ENCODE data around the gene MPZL2.

MPZL2 gene

DNA sequence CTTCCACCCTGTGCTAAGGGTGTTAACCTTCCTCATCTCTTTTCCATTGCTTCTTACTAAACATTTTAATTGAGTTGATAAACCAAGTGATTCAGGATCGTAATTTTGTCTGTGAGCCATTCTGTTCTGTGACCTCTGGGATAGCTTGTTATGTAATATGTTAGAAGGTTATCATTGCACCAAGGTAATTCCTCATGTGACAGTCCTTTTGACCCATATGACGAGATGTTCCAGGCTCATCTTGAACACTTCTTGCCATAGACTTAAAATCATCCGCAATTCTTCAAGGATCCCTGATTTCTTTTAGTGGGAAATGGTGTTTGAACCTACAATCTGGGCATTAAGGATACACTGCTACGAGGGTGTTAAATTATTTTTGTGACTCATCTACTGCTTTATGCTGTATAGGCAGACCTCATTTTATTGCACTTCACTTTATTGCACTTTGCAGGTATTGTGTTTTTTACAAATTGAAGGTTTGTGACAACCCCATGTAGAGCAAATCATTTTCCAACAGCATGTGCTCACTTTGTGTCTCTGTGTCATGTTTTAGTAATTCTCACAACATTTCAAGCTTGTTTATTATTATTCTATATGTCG, 19.0 kb upstream of the MPZL2 start:
- no peak for DNase-seq (ENCODE audit: low read depth)

DNA sequence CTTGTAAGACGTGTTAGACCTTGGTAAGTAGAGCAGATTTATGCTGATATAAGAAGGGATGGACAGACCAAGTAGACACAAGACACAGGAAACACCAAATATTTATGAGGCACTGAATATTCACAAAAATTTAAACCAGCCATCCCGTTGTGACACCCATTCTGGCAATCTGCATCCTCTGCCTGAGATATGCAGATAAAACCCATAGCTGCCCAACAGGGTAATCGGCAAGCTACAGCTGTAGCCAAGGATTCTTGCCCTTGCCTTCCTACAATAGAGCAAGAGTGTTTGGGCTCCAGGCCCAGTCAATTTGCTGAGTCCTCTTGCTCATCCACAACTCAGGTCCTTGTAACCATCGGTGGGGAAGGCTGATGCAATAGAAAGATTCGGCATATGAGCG, 18.5 kb upstream of the MPZL2 start:
- no peak for DNase-seq (ENCODE audit: low read depth)

DNA sequence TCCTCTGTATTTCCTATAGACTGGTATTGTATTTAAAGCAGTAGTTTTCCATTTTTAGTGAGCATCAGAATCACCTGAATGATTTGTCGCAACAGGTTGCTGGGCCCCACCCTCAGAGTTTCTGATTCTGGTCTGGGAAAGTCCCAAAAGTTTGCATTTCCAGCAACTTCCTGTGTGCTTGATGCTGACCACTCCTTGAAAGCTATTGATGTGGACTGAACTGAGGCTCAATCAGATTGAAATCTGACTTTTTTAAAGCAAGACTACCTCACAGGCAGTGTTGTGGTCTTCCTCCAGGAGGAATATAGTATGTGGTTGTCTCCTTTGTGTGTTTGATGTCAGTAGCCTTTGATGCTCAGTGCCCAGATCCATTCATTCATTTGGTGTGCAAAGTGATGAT, 17.2 kb upstream of the MPZL2 start:
- DNase-seq (ENCODE audit: low read depth), result no peak

DNA sequence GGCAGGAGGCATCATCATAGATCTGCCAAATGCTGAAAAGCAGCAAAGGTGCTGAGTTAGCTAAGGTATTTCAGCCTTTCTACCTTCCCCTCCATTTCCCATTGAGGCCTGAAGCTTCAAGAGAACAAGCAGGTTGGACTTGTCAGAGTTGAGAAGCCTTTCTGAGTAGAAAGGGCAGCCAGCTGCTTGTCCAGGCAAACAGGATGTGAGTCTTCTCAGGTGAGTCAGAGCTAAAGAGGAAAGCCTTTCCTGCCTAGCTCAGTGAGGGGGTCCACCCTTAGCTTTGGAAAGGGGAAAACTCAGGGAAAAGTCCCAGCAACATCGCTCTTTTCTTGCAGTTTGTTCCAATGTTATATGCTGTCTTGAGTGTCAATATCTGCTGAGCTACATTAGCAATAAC, 13.2 kb upstream of the MPZL2 start:
- no peak for DNase-seq (ENCODE audit: low read depth)

DNA sequence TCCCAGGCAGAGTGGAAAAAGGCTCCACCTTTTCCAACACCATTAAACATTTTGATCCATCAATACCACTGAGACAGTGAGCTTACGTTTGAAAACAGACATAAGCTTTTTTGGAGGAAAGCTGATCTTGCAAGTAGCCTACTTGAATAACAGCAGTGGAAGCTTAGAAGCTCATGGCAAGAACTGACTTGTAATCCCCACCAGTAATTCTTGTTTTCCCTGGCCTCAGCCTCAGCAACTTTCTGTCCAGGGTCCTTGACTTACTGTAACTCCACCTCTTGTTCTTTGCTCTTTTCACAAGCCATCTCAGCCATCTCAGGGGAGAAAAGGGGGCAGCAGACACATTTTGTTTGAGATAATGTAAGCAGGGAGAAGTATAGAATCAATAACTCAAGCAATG, 12.3 kb upstream of the MPZL2 start:
- DNase-seq (ENCODE audit: low read depth), result no peak

DNA sequence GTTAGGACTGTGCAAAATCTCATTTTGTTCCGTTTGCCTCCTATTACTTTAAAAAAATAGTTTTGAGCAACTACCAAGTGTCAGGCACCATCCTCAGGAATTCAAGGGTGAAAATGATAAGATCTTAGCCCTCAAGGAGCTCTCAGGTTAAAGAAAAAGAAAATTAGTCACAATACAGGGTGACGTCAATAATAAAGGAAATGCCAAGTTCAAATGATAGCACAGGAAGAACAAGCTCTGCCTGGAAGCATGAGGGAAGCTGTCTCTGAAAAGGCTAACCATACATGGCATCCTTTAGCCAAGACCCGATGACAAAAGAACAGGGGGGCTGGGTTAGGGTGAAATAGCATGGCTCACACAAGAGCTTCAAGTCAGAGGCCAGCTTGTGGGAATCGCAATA, 11.1 kb upstream of the MPZL2 start:
- no peak for DNase-seq (ENCODE audit: low read depth)

DNA sequence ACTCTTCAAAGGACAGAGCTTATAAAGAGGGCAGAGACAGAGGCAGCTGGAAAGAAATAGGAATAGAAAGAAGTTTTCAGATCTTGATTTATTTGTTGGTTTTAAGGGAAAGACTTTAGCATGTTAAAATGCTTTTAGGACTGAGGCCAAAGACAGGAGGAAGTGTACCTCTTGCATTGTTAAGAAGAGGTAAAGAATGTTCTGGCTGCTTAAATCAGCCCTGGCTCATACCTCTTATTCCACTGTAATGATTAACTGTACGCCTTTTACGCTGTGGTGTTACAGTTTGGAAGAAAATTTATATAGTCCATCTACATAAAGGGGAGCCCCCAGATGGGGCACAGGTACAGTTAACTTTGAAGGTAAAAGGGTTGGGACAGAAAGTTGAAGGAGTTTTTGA, 10.1 kb upstream of the MPZL2 start:
- DNase-seq (ENCODE audit: low read depth), result no peak

DNA sequence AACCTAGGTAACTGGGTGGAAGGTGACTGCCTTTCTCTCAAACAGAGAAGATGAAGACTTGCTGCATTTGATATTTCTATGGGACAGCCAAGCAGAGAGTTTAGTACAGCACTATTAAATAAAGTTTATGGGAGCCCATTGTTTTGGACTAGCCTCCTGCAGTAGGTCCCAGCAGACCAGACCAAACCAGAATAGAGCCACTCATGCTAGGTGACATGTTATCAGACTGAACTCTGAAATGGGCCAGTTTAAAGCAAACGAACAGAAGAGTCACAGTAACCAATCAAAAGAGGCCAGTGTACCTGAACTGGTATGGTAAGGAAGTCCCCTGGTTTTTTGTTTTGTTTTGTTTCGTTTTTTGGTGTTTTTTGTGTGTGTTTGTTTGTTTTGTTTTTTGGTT, 7.9 kb upstream of the MPZL2 start:
- no peak for DNase-seq (ENCODE audit: low read depth)

DNA sequence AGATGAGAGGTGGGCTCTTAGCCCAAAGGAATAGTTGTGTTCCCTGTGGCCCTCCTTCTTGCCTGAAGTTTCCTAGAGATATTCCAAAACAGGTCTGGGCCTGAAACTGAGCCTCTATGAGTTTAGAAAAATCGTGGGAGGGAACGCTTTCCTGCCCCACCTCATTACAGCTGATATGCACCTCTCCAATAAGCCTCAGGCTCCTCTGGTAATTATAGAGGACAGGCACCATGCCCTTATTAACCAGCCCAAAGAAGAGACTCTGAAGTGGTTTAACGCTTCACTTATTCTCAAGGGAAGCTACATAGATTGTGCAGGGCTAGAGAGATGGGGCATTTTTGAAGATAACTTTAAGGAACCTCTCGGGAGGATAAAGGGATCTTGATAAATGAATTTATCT, 3.4 kb upstream of the MPZL2 start:
- DNase-seq (ENCODE audit: low read depth), result no peak

DNA sequence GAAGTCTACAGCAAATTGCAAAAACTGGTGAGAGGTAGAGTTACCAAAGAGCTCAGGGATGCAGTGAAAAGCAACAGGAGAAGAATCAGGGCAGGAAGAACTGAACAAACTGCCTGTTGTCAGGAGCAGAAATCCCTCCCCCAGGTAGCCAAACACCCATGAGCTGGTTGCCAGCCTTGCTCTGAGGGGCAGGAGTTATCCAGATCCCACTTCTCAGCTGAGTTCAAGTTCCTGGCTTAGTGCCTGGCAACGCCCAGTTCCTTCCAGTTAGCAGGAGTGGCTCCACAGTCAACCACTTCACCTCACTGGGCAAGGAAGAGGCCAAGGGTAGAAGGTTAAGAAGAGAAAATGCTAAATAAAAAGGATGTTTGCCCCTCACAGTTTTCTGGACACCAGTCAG, 1.9 kb upstream of the MPZL2 start:
- no peak for DNase-seq (ENCODE audit: low read depth)

DNA sequence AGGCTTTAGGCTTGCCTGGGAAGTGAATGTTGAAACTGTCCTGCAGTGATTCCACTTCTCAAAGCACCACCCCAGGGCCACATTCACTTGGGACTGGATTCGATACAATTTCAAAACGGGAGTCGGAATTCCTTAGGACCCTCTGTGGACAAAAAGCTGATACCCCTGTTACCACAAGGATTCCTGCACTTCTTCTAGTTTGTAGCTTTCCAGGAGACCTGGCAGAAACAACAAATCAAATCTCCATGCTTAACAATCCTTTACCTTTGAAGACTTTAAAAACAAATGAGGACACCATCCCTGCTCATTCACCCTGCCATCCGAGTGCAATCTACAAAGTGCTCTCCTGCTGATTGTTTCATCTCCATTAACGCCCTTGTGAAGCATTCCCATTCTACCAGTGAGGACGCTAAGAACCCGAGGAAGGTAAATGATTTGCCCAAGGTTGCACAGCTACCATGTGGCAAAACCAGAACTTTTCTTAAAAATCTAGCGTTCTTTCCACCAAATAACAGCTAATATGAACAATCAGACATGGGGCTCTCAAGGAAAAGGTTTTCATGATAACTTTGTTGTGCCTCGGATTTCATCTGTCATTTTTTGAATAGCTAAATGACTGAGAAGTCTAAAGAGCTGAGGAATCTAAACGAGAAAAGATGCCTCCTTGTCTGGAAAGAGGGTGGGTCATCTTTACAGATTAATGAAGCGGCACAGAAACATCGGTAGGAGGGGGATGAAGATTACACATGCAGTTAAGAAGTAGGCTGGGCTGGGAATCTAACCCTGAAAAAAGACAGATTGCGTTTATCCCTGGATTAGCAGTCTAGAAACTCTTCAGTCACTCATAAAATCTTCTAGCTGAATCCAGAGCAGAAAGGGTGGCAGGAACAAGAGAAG, 720 bp upstream of the MPZL2 start:
- DNase-seq (ENCODE audit: low read depth), result no peak

DNA sequence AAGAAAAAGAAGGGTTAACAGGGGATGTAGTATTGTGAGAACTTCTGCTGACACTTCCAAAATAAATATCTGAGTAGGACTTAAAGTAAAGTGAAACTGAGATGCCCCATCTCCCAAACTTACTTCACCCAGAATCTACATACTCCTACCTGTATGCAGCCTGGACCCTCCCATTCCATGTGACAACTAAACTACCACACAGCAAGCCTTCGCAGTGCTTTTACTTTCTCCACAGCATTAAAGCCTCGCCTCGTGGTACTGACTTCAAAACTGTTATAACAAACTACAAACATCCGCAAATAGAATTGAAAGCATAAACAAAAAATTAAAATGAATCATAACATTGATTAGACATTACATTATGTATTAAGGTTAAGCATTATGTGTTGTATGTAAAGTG, 985 bp downstream of the MPZL2 start:
- no peak for DNase-seq (ENCODE audit: low read depth)

DNA sequence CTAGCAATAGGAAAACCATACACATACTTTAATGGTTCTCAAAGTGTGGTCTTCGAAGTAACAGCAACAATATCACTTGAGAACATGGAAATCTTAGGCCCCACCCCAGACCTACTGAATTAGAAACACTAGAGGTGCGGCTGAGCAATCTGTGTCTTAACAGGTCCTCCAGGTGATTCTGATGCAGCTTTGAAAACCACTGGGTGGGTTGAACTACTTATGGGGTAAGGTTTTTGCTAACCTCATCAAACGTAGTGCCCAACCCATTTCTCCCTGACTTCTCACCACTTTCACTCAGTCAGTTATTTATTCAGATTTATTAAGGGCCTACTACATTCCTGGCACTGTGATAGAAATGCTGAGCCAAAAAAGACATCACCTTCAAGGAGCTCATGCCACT, 3.7 kb downstream of the MPZL2 start:
- DNase-seq (ENCODE audit: low read depth), result no peak

DNA sequence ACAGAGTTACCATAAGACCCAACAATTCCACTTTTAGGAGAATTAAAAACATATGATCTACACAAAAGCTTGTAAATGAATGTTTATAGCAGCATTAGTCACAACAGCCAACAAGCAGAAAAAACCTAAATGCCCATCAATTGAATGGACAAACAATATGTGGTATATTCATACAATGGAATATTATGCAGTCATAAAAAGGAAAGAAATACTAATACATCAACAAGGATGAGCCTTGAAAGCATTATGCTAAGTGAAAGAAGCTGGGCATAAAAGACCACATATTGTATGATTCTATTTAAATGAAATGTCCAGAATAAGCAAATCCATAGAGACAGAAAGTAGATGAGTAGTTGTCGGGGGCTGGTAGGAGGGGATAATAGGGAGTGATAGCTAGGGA, 5.0 kb downstream of the MPZL2 start:
- DNase-seq (ENCODE audit: low read depth), result no peak

DNA sequence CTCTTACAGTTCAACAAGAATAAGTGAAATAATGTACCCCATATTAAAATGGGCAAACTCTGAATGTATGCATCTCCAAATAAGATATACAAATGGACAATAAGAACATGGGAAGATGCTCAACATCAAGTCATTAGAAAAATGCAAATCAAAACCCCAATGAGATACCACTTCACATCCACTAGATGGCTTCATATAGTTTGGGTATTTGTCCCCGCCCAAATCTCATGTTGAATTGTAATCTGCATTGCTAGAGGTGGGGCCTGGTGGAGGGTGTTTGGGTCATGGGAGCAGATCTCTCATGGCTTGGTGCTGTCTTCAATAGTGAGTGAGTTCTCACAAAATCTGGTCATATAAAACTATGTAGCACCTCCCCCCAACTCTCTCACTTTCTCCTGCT, 5.7 kb downstream of the MPZL2 start:
- no peak for DNase-seq (ENCODE audit: low read depth)

DNA sequence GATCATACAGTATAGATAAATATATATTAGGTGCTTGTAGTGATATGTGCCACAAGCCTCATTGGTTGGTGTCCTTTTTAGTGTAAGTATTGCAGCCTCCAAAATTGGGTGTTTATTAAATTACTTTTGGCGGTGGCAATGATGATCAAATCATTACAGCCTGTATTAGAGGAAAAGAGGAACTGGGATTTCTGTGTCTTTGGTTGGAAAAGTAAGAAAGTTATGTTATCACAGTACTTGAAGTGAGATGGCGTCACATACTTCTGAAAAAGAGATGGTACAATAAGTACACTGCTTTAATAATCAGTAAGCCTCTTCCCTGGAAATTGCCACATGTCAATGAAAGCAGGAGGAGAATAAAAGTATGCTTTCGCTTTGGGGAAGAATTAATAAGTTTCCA, 11.4 kb downstream of the MPZL2 start:
- DNase-seq (ENCODE audit: low read depth), result no peak

DNA sequence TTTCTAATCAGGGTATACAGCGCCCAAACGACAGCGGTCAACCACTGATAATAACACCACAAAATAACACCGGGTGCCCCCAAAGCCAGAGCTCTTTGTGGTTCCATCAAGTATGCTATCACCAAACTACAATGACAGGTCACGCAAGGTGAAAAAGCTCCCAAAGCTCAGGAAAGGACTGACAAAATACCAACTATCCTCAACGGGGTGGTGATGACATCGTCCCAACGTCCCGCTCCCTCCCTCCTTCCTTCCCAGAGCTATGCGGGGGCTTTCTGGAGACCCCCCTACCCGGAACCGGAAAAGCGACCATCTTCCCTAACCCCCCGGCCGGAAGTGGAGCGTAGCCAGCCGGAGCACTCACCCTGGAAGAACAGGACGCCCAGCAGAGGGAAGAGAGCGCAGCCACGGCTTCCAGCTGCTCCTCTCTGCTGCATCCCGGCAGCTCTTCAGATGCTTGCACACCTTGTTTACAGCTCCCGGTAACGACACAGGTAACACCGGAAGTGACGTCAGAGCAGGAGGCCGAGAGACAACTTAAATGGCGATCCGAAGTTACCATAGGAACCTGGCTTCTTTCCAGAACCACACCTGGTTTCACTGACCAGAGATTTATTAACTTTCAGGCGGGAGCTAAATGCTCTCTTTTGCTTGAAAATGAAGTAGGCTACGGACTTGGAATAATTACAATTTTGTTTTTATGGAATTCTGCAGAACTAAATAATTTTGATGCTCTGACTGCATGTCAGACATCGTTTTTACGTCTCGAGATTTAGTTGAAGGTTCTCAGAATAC, 12.0 kb downstream of the MPZL2 start, which contains the start of gene MPZL3:
Gene MPZL3, minus strand, starts transcription at position 508 of the 795 bp plus-strand sequence. Its CDS starts 71 bp downstream, at position 437.
- DNase-seq (ENCODE audit: low read depth), result peak; percentile 82

DNA sequence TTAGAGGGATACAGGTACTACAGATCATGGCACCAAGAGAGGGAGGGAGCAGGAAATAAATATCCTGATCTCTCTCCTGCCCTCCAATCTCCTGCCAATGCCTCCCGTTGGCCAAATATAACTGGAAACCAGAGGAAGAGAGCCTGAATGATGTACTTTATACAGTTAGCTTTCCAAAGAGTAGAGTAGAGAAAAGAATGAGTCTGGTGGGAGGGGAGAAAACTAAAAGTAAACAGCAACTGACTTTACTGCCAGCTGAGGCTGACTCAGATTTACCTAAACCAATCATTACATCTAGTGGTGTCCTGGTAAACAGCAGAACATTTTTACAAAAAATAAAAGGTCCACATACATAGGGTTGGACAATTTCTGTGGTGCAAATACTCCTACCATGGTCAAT, 17.1 kb downstream of the MPZL2 start:
- no peak for DNase-seq (ENCODE audit: low read depth)

DNA sequence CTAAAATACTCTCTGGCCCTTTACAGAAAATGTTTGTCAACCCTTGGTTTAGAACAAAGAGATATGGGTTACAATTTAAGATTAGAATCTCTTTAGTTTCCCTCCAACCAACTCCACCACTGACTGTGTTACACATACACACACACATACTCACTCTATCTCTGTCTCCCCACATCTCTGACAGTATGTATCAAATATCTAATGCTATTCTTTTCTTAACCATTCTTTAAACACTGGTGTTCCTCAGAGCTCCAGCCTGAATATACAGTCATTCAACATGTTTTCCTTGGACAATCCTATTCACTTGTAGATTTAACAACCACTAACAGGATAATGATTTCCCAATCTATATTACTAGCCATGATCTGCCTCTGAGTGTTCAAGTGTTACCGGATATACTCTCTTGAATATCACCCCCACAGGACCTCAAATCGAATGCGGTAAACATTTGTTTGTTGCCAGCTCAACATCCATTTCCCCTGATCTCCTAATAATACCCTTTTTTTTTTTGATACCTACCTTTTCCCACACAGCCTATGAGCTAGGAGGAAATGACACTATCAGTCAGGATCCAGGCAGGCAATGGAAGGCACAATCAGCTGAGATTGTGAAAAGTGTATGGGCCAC, 18.0 kb downstream of the MPZL2 start:
- DNase-seq (ENCODE audit: low read depth), result no peak

DNA sequence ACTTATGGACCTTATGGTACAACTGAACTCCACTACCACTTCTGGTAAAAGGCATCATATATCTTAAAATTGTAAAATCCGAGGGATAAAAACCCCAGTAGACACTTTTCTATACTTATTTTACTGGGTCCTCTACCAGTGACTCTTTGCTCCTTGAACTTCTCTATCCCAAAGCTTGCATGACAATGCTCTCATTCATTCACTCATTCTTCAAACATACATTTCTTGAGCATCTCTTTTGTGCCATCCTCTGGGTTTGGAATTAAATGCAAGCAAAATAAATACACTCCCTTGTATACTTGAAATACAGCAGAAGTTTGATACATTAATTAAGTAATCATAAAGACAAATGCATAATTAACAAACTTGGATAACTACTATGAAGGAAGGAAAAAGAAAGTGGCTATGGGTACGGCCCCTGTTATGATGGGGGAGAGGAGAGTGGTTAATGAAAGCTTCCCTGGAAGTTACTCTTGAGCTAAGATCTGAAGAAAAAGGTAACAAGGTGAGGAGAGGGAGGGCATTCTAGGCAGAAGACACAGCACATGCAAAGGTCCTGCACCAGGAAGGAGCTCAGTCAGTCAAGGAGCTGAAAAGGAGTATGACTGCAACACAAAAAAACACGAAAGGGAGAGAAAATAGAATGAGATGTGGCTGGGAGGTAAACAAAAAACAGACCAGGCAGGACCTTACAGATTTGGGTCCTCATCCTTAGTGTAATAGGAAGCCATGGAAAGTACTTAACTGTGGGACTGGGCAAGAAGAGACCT, 19.9 kb downstream of the MPZL2 start:
- no peak for DNase-seq (ENCODE audit: low read depth)

DNA sequence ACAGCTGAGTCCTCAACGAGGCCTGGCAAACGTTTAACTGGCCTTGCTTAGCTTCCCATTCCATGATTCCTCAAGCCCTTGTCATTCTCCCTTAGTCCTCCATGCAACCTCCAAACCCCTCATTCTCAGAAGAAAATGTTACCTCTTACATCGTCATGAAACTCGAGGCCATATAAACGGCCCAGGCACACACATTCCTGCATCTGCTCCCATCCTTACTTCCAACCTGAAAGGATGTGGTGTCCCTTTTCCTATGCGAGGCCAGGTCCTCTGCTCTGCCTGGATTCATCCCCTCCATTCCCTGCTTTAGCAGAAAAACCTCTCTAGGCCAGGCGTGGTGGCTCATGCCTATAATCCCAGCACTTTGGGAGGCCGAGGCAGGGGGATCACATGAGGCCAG, 20.9 kb downstream of the MPZL2 start:
- no peak for DNase-seq (ENCODE audit: low read depth)

DNA sequence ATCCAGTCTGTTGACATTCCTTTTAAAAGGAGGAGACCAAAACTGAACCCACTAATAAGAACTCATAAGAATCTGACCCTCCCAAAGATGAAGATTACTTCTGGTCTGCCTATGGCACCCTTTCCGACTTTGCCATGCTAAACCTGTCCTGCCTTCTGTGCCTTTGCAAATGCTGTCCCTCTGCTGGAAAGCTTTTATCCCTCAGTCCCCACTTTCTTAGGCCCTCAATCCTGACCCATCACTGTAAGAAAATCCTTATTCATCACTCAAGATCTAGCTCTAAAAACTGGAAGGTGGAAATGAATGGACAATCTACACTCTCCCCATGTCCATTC, 22.4 kb downstream of the MPZL2 start:
- no peak for DNase-seq (ENCODE audit: low read depth)

Measured in CMK (cell line).